Panc1 (cell line): ENCODE measurements around the gene PIGP. TPM values are rescaled to one million over a fixed set of nuclear protein-coding genes. Genes with fewer than 3 reads are reported as not detected.

ENCODE experiments used
- ATAC-seq: fragments of 200-7000 bp; cut with Tn5 transposase; 2 replicates; pipeline ENCODE4 v1.9.1; 2020; ENCODE audit warnings: mild to moderate bottlenecking, moderate library complexity
- BruUV-seq: library from RNA; stranded (reverse); fragments of 400-500 nt; replicated peaks from 2 replicates; lab custom pipeline; 2021; lab: Mats Ljungman, UMichigan
- CTCF ChIA-PET: fragments of 300-600 bp; sonication (Branson Sonifier 250); formaldehyde crosslinking; loops from one replicate; lab custom pipeline; 2022; ENCODE audit warnings: antibody characterized with exemption; lab: Charles Lee
- POLR2A ChIA-PET: fragments of 300-600 bp; sonication (Branson Sonifier 250); formaldehyde crosslinking; loops from one replicate; lab custom pipeline; 2022; ENCODE audit warnings: antibody characterized with exemption; lab: Charles Lee
- DNase-seq: peaks from one replicate; pipeline ENCODE4 v3.0.0-alpha.2; 2010; ENCODE audit warnings: low read depth, low spot score
- H3K27ac ChIP-seq: 2 replicates; pipeline ENCODE4 v1.5.1; 2011; ENCODE audit warnings: mild to moderate bottlenecking, low read length, inconsistent platforms
- H3K27me3 ChIP-seq: fragments of 200-500 bp; sonication (Bioruptor generic); 2 replicates; pipeline ENCODE4 v1.6.0; 2014; ENCODE audit warnings: low read length, inconsistent platforms; ENCODE audit not compliant: control insufficient read depth, insufficient read depth
- H3K36me3 ChIP-seq: fragments of 200-500 bp; sonication (Bioruptor generic); 2 replicates; pipeline ENCODE4 v1.5.1; 2014; ENCODE audit warnings: inconsistent platforms, mild to moderate bottlenecking, low read length, moderate library complexity; ENCODE audit not compliant: control insufficient read depth, insufficient read depth
- H3K4me1 ChIP-seq: 2 replicates; pipeline ENCODE4 v1.5.1; 2011; ENCODE audit warnings: inconsistent platforms, mild to moderate bottlenecking, low read length, moderate library complexity; ENCODE audit not compliant: control insufficient read depth, insufficient read depth
- H3K4me3 ChIP-seq, 2 experiments: 2 replicates each; pipeline ENCODE4 v1.5.1; 2011 to 2012; ENCODE audit warnings: low read depth in 2 of 2, low read length in 2 of 2, mild to moderate bottlenecking in 2 of 2, inconsistent platforms in 1 of 2, moderate library complexity in 1 of 2
- H3K9me3 ChIP-seq: fragments of 200-500 bp; sonication (Bioruptor generic); 2 replicates; pipeline ENCODE4 v1.5.1; 2014; ENCODE audit warnings: low read depth, mild to moderate bottlenecking, inconsistent platforms, low read length, moderate library complexity; ENCODE audit not compliant: control insufficient read depth, insufficient read depth
- POLR2AphosphoS5 ChIP-seq: IDR thresholded peaks from 2 replicates; pipeline ENCODE4 v1.6.1; 2012; ENCODE audit warnings: mild to moderate bottlenecking, low read depth, low read length, moderate library complexity
- REST ChIP-seq, 2 experiments: IDR thresholded peaks; 2 replicates each; pipeline ENCODE4 v1.6.1; 2011 to 2012; ENCODE audit warnings: low read depth in 2 of 2, control low read depth in 1 of 2, low read length in 1 of 2, mild to moderate bottlenecking in 1 of 2, moderate library complexity in 1 of 2; ENCODE audit not compliant: insufficient read depth in 1 of 2
- SIN3A ChIP-seq: IDR thresholded peaks from 2 replicates; pipeline ENCODE4 v1.6.1; 2012; ENCODE audit warnings: low read depth, mild to moderate bottlenecking, low read length, moderate library complexity, borderline replicate concordance; ENCODE audit not compliant: insufficient read depth
- TCF7L2 ChIP-seq: IDR thresholded peaks from 2 replicates; pipeline ENCODE4 v1.6.1; 2011; ENCODE audit warnings: mild to moderate bottlenecking, low read depth, low read length, inconsistent platforms
- in situ Hi-C: cut with HindIII; loops from 2 replicates; pipeline ENCODE4 v1.10.0; 2016; ENCODE audit warnings: low sequenced_read_pairs, low pct_unique_long_range_greater_than_20kb
- intact Hi-C: fragments of 100-400 bp; cut with micrococcal nuclease; formaldehyde crosslinking; loops from one replicate; pipeline ENCODE4 v1.10.0; 2022; ENCODE audit not compliant: unreplicated experiment
- total RNA-seq: library from RNA; stranded (reverse); gene quantifications from one replicate; pipeline ENCODE4 v1.2.1, GENCODE V29; 2021; ENCODE audit not compliant: unreplicated experiment
- TF ChIP-seq, protein P1 (sequence below): fragments of 450-650 bp; IDR thresholded peaks from 2 replicates; pipeline ENCODE4 v1.5.1; 2017; ENCODE audit warnings: mild to moderate bottlenecking

Gene PIGP
- total RNA-seq, 1 experiment from 2014 or later = 16.1 TPM

DNA sequence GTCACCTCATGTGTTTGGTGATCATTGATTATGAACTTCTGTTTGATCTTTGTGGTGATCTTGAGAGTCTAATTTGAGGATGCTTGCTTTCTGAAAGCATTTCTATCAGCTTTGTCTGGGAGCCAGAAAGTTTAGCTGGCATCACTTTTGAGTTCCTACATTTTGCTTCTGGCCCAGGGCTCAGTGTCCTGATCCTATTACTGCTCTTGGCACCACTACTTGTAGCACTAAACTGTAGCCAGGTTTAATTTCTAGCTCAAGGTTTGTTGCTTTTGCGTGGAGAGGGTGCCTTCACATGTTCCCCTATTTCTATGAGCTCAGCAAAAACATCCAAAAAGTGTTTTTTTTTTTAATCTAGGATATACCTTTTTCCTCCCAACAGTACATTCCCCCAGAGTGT lies 9.5 kb upstream of the PIGP start:
- Histone ChIP-seq H3K27me3 (no peaks in the 10 kb centered on the region), H3K9me3 (no peaks in the 10 kb centered on the region), H3K36me3 (no peaks in the 10 kb centered on the region), H3K27ac (no peak overlapping the region), H3K4me1 (peaks cover 2% of the 10 kb centered on the region), H3K4me3 (no peak overlapping the region)
- ChIA-PET POLR2A (interaction anchor here (0.6 kb wide), 1 partner anchor 117 kb away, joined by 4 read pairs; no protein-coding TSS in a partner anchor), CTCF (no interaction called here)
- DNase-seq = no peak
- intact Hi-C loops (no loop called here), in situ Hi-C loops (no loop called here)
- TF ChIP-seq REST (IDR thresholded peaks at IDR 0.05; ENCODE audit: insufficient read depth in 1 of 2, low read depth in 2 of 2, low read length in 1 of 2) (no peak), TCF7L2 (no peak), SIN3A (no peak), POLR2AphosphoS5 (no peak)
- TF ChIP-seq, protein P1, sequence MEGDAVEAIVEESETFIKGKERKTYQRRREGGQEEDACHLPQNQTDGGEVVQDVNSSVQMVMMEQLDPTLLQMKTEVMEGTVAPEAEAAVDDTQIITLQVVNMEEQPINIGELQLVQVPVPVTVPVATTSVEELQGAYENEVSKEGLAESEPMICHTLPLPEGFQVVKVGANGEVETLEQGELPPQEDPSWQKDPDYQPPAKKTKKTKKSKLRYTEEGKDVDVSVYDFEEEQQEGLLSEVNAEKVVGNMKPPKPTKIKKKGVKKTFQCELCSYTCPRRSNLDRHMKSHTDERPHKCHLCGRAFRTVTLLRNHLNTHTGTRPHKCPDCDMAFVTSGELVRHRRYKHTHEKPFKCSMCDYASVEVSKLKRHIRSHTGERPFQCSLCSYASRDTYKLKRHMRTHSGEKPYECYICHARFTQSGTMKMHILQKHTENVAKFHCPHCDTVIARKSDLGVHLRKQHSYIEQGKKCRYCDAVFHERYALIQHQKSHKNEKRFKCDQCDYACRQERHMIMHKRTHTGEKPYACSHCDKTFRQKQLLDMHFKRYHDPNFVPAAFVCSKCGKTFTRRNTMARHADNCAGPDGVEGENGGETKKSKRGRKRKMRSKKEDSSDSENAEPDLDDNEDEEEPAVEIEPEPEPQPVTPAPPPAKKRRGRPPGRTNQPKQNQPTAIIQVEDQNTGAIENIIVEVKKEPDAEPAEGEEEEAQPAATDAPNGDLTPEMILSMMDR = no peak
- ATAC-seq = no peak
- BruUV-seq = no TSS peak

- Histone ChIP-seq H3K36me3 (no peaks in the 10 kb centered on the region), H3K27ac (no peak overlapping the region), H3K4me3 (no peak overlapping the region), H3K4me1 (peaks cover 8% of the 10 kb centered on the region; the same call in 1 of the 2 replicates), H3K9me3 (no peaks in the 10 kb centered on the region), H3K27me3 (no peaks in the 10 kb centered on the region)
- TF ChIP-seq, protein P1 = peak; percentile 65
- no peak for TF ChIP-seq SIN3A
- no peak for TF ChIP-seq REST (IDR thresholded peaks at IDR 0.05; ENCODE audit: insufficient read depth in 1 of 2, low read depth in 2 of 2, low read length in 1 of 2)
- no peak for TF ChIP-seq TCF7L2
- no peak for TF ChIP-seq POLR2AphosphoS5
- intact Hi-C loops (loop anchor here (10.0 kb wide), 1 partner anchor 65 kb away; no protein-coding TSS in a partner anchor), in situ Hi-C loops (no loop called here)
- BruUV-seq = no TSS peak
- no peak for ATAC-seq
- ChIA-PET POLR2A (no interaction called here), CTCF (interaction anchor here (0.7 kb wide), 1 partner anchor 322 kb away, joined by 4 read pairs; no protein-coding TSS in a partner anchor)
- no peak for DNase-seq
Observed at GRCh38 chr21:37079211-37079824, 6.4 kb upstream of the PIGP start.
